HEK293 (cell line): ENCODE data around the gene MRPL55.

Source experiments
- BCL11A ChIP-seq: fragments of 450-650 bp; formaldehyde crosslinking; IDR thresholded peaks from 2 replicates; pipeline ENCODE4 v1.5.1; 2016; ENCODE audit warnings: low read depth, missing biosample characterization, missing genetic modification characterization
- ZFP69B ChIP-seq: fragments of 450-650 bp; formaldehyde crosslinking; IDR thresholded peaks from 2 replicates; pipeline ENCODE4 v1.5.1; 2016; ENCODE audit warnings: missing biosample characterization, missing genetic modification characterization
- ZIC2 ChIP-seq: fragments of 450-650 bp; formaldehyde crosslinking; IDR thresholded peaks from 2 replicates; pipeline ENCODE4 v1.5.1; 2016; ENCODE audit warnings: missing biosample characterization, missing genetic modification characterization
- ZNF311 ChIP-seq: fragments of 450-650 bp; formaldehyde crosslinking; IDR thresholded peaks from 2 replicates; pipeline ENCODE4 v1.5.1; 2017; ENCODE audit warnings: missing biosample characterization, missing genetic modification characterization, borderline replicate concordance
- ZNF335 ChIP-seq: fragments of 450-650 bp; formaldehyde crosslinking; conservative IDR thresholded peaks from 2 replicates; pipeline ENCODE4 v1.5.1; 2016; ENCODE audit warnings: missing biosample characterization, missing genetic modification characterization
- ZNF473 ChIP-seq: fragments of 450-650 bp; formaldehyde crosslinking; IDR thresholded peaks from 2 replicates; pipeline ENCODE4 v1.5.1; 2017; ENCODE audit warnings: missing biosample characterization, missing genetic modification characterization
- ZNF660 ChIP-seq: fragments of 450-650 bp; IDR thresholded peaks from 2 replicates; pipeline ENCODE4 v1.5.1; 2018; ENCODE audit warnings: missing biosample characterization, mild to moderate bottlenecking, missing genetic modification characterization
- ZSCAN30 ChIP-seq: fragments of 450-650 bp; IDR thresholded peaks from 2 replicates; pipeline ENCODE4 v1.5.1; 2018; ENCODE audit warnings: missing biosample characterization, mild to moderate bottlenecking, missing genetic modification characterization, moderate library complexity
- TF ChIP-seq, protein P1 (sequence below): fragments of 450-650 bp; formaldehyde crosslinking; IDR thresholded peaks from 2 replicates; pipeline ENCODE4 v1.5.1; 2016; ENCODE audit warnings: missing biosample characterization, missing genetic modification characterization
- TF ChIP-seq, protein P2 (sequence below): fragments of 450-650 bp; formaldehyde crosslinking; IDR thresholded peaks from 2 replicates; pipeline ENCODE4 v1.5.1; 2016; ENCODE audit warnings: missing biosample characterization, missing genetic modification characterization
- TF ChIP-seq, protein P3 (sequence below): fragments of 450-650 bp; formaldehyde crosslinking; IDR thresholded peaks from 2 replicates; pipeline ENCODE4 v1.5.1; 2016; ENCODE audit warnings: missing biosample characterization, missing genetic modification characterization
- TF ChIP-seq, protein P4 (sequence below): fragments of 450-650 bp; formaldehyde crosslinking; IDR thresholded peaks from 2 replicates; pipeline ENCODE4 v1.5.1; 2016; ENCODE audit warnings: missing biosample characterization, missing genetic modification characterization
- TF ChIP-seq, protein P5 (sequence below): fragments of 450-650 bp; formaldehyde crosslinking; IDR thresholded peaks from 2 replicates; pipeline ENCODE4 v1.5.1; 2017; ENCODE audit warnings: missing biosample characterization, missing genetic modification characterization
- TF ChIP-seq, protein P6 (sequence below): fragments of 450-650 bp; IDR thresholded peaks from 2 replicates; pipeline ENCODE4 v1.5.1; 2018; ENCODE audit warnings: missing biosample characterization, missing genetic modification characterization
- TF ChIP-seq, protein P7 (sequence below): fragments of 450-650 bp; formaldehyde crosslinking; IDR thresholded peaks from 2 replicates; pipeline ENCODE4 v1.5.1; 2017; ENCODE audit warnings: missing biosample characterization, mild to moderate bottlenecking, missing genetic modification characterization, moderate library complexity
- TF ChIP-seq, protein P8 (sequence below): fragments of 450-650 bp; formaldehyde crosslinking; IDR thresholded peaks from 2 replicates; pipeline ENCODE4 v1.5.1; 2016; ENCODE audit warnings: missing biosample characterization, missing genetic modification characterization, borderline replicate concordance

The MRPL55 gene

DNA sequence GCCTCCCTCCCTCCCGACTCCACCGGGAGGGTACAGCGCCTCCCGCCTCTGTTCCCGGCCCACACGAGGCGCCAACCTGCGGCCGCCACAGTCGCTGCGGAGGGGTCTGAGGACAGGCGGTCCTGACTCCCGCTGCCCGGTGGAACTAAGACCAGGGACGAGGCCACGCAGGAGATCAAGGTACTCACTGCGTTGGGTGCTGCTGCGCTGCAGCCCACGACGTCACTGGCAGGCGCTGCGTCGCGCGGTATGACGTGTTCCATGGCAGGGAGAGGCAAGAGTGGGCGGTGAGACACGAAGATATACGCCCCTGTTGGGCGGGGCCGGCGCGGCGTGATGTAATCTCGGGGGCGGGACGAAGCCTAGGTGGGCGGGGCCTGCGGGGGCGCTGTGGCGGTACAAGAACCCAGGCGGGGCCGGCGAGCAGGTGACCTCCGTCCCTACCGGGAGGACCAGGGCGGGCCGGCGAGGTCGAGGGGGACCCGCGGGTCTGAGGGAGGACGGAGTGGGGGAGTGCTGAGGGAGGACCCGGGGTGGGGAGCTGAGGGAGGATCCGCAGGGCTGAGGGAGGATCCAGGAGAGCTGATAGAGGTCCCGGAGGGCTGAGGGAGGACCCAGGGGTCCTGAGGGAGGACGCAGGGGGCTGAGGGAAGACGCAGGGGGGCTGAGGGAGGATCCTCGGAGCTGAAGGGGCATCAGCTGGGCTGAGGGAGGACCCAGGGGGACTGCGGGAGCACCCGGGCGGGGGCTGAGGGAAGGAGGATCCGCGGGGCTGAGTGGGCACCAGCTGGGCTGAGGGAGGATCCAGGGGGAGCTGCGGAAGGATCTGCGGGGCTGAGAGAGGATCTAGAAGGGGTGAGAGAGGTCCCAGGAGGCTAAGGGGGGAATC, at the start of gene MRPL55 (continued):
- TF ChIP-seq, protein P1, sequence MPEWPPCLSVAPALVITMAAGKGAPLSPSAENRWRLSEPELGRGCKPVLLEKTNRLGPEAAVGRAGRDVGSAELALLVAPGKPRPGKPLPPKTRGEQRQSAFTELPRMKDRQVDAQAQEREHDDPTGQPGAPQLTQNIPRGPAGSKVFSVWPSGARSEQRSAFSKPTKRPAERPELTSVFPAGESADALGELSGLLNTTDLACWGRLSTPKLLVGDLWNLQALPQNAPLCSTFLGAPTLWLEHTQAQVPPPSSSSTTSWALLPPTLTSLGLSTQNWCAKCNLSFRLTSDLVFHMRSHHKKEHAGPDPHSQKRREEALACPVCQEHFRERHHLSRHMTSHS (tag by site-specific recombination): no peak
- TF ChIP-seq ZNF311 (no peak), BCL11A (peak; percentile 81), ZSCAN30 (tag by site-specific recombination) (0 out of 2 replicates have a peak, but pooled peaks have one; percentile 25), ZFP69B (tag by site-specific recombination) (peak; percentile 52; the same call in 1 of the 2 replicates), ZNF473 (tag by site-specific recombination) (no peak), ZNF335 (tag by site-specific recombination) (peak; percentile 99), ZIC2 (peak; percentile 87), ZNF660 (tag by site-specific recombination) (peak; percentile 74; the same call in 1 of the 2 replicates)
- TF ChIP-seq, protein P2, sequence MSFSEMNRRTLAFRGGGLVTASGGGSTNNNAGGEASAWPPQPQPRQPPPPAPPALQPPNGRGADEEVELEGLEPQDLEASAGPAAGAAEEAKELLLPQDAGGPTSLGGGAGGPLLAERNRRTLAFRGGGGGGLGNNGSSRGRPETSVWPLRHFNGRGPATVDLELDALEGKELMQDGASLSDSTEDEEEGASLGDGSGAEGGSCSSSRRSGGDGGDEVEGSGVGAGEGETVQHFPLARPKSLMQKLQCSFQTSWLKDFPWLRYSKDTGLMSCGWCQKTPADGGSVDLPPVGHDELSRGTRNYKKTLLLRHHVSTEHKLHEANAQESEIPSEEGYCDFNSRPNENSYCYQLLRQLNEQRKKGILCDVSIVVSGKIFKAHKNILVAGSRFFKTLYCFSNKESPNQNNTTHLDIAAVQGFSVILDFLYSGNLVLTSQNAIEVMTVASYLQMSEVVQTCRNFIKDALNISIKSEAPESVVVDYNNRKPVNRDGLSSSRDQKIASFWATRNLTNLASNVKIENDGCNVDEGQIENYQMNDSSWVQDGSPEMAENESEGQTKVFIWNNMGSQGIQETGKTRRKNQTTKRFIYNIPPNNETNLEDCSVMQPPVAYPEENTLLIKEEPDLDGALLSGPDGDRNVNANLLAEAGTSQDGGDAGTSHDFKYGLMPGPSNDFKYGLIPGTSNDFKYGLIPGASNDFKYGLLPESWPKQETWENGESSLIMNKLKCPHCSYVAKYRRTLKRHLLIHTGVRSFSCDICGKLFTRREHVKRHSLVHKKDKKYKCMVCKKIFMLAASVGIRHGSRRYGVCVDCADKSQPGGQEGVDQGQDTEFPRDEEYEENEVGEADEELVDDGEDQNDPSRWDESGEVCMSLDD (tag by site-specific recombination): peak; percentile 76
- TF ChIP-seq, protein P3, sequence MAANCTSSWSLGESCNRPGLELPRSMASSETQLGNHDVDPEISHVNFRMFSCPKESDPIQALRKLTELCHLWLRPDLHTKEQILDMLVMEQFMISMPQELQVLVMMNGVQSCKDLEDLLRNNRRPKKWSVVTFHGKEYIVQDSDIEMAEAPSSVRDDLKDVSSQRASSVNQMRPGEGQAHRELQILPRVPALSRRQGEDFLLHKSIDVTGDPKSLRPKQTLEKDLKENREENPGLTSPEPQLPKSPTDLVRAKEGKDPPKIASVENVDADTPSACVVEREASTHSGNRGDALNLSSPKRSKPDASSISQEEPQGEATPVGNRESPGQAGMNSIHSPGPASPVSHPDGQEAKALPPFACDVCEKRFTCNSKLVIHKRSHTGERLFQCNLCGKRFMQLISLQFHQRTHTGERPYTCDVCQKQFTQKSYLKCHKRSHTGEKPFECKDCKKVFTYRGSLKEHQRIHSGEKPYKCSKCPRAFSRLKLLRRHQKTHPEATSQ (tag by site-specific recombination): peak; percentile 12; the same call in 1 of the 2 replicates
- TF ChIP-seq, protein P4, sequence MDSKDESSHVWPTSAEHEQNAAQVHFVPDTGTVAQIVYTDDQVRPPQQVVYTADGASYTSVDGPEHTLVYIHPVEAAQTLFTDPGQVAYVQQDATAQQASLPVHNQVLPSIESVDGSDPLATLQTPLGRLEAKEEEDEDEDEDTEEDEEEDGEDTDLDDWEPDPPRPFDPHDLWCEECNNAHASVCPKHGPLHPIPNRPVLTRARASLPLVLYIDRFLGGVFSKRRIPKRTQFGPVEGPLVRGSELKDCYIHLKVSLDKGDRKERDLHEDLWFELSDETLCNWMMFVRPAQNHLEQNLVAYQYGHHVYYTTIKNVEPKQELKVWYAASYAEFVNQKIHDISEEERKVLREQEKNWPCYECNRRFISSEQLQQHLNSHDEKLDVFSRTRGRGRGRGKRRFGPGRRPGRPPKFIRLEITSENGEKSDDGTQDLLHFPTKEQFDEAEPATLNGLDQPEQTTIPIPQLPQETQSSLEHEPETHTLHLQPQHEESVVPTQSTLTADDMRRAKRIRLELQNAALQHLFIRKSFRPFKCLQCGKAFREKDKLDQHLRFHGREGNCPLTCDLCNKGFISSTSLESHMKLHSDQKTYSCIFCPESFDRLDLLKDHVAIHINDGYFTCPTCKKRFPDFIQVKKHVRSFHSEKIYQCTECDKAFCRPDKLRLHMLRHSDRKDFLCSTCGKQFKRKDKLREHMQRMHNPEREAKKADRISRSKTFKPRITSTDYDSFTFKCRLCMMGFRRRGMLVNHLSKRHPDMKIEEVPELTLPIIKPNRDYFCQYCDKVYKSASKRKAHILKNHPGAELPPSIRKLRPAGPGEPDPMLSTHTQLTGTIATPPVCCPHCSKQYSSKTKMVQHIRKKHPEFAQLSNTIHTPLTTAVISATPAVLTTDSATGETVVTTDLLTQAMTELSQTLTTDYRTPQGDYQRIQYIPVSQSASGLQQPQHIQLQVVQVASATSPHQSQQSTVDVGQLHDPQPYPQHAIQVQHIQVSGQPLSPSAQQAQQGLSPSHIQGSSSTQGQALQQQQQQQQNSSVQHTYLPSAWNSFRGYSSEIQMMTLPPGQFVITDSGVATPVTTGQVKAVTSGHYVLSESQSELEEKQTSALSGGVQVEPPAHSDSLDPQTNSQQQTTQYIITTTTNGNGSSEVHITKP (tag by site-specific recombination): peak; percentile 67
- TF ChIP-seq, protein P5, sequence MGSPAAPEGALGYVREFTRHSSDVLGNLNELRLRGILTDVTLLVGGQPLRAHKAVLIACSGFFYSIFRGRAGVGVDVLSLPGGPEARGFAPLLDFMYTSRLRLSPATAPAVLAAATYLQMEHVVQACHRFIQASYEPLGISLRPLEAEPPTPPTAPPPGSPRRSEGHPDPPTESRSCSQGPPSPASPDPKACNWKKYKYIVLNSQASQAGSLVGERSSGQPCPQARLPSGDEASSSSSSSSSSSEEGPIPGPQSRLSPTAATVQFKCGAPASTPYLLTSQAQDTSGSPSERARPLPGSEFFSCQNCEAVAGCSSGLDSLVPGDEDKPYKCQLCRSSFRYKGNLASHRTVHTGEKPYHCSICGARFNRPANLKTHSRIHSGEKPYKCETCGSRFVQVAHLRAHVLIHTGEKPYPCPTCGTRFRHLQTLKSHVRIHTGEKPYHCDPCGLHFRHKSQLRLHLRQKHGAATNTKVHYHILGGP (tag by site-specific recombination): no peak
- TF ChIP-seq, protein P6, sequence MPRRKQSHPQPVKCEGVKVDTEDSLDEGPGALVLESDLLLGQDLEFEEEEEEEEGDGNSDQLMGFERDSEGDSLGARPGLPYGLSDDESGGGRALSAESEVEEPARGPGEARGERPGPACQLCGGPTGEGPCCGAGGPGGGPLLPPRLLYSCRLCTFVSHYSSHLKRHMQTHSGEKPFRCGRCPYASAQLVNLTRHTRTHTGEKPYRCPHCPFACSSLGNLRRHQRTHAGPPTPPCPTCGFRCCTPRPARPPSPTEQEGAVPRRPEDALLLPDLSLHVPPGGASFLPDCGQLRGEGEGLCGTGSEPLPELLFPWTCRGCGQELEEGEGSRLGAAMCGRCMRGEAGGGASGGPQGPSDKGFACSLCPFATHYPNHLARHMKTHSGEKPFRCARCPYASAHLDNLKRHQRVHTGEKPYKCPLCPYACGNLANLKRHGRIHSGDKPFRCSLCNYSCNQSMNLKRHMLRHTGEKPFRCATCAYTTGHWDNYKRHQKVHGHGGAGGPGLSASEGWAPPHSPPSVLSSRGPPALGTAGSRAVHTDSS (tag by site-specific recombination): no peak
- TF ChIP-seq, protein P7, sequence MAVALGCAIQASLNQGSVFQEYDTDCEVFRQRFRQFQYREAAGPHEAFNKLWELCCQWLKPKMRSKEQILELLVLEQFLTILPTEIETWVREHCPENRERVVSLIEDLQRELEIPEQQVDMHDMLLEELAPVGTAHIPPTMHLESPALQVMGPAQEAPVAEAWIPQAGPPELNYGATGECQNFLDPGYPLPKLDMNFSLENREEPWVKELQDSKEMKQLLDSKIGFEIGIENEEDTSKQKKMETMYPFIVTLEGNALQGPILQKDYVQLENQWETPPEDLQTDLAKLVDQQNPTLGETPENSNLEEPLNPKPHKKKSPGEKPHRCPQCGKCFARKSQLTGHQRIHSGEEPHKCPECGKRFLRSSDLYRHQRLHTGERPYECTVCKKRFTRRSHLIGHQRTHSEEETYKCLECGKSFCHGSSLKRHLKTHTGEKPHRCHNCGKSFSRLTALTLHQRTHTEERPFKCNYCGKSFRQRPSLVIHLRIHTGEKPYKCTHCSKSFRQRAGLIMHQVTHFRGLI (tag by site-specific recombination): 0 out of 2 replicates have a peak, but pooled peaks have one; percentile 22
- TF ChIP-seq, protein P8, sequence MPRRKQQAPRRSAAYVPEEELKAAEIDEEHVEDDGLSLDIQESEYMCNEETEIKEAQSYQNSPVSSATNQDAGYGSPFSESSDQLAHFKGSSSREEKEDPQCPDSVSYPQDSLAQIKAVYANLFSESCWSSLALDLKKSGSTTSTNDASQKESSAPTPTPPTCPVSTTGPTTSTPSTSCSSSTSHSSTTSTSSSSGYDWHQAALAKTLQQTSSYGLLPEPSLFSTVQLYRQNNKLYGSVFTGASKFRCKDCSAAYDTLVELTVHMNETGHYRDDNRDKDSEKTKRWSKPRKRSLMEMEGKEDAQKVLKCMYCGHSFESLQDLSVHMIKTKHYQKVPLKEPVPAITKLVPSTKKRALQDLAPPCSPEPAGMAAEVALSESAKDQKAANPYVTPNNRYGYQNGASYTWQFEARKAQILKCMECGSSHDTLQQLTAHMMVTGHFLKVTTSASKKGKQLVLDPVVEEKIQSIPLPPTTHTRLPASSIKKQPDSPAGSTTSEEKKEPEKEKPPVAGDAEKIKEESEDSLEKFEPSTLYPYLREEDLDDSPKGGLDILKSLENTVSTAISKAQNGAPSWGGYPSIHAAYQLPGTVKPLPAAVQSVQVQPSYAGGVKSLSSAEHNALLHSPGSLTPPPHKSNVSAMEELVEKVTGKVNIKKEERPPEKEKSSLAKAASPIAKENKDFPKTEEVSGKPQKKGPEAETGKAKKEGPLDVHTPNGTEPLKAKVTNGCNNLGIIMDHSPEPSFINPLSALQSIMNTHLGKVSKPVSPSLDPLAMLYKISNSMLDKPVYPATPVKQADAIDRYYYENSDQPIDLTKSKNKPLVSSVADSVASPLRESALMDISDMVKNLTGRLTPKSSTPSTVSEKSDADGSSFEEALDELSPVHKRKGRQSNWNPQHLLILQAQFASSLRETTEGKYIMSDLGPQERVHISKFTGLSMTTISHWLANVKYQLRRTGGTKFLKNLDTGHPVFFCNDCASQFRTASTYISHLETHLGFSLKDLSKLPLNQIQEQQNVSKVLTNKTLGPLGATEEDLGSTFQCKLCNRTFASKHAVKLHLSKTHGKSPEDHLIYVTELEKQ: peak; percentile 11; the same call in 1 of the 2 replicates
